HepG2 (cell line): ENCODE results near the gene SLC26A3. TPM values are rescaled to one million over a fixed set of nuclear protein-coding genes. Genes with fewer than 3 reads are reported as not detected.

Experiments
- DNMT3B ChIP-seq: conservative IDR thresholded peaks from 2 replicates; pipeline ENCODE4 v1.6.1; 2016; ENCODE audit warnings: missing biosample characterization, control low read depth
- ERF ChIP-seq: IDR thresholded peaks from 2 replicates; pipeline ENCODE4 v1.6.1; 2018; ENCODE audit warnings: missing biosample characterization, missing genetic modification reagents
- HDAC2 ChIP-seq: sonication (generic); formaldehyde crosslinking; IDR thresholded peaks from 2 replicates; pipeline ENCODE4 v1.4.0; 2020; ENCODE audit warnings: missing genetic modification reagents
- MAFF ChIP-seq: IDR thresholded peaks from 2 replicates; pipeline ENCODE4 v1.6.1; 2011; ENCODE audit warnings: low read depth, low read length, improper control_type of control experiment
- MATR3 ChIP-seq: sonication (generic); formaldehyde crosslinking; IDR thresholded peaks from 2 replicates; pipeline ENCODE4 v1.4.0; 2020; ENCODE audit warnings: missing genetic modification reagents
- NR2F6 ChIP-seq, 2 experiments: IDR thresholded peaks; 2 replicates each; pipeline ENCODE4 v1.6.1; 2016; ENCODE audit warnings: antibody characterized with exemption in 1 of 2, mild to moderate bottlenecking in 1 of 2
- POLR2A ChIP-seq, 2 experiments: IDR thresholded peaks; 2 replicates each; pipeline ENCODE4 v1.6.1; 2011; ENCODE audit warnings: low read depth in 2 of 2, low read length in 2 of 2, mild to moderate bottlenecking in 1 of 2, moderate library complexity in 1 of 2; ENCODE audit not compliant: insufficient read depth in 1 of 2
- PRDM4 ChIP-seq: sonication (generic); formaldehyde crosslinking; IDR thresholded peaks from 2 replicates; pipeline ENCODE4 v1.9.0; 2021; ENCODE audit warnings: missing genetic modification reagents, borderline replicate concordance
- PTBP1 ChIP-seq: fragments of 200-400 bp; formaldehyde crosslinking; IDR thresholded peaks from 2 replicates; pipeline ENCODE4 v1.6.1; 2018; ENCODE audit warnings: low read length, low read depth; ENCODE audit not compliant: poor library complexity, severe bottlenecking
- RARA ChIP-seq: IDR thresholded peaks from 2 replicates; pipeline ENCODE4 v1.6.1; 2016; ENCODE audit warnings: missing genetic modification reagents, missing compliant biosample characterization
- SALL2 ChIP-seq: sonication (generic); formaldehyde crosslinking; IDR thresholded peaks from 2 replicates; pipeline ENCODE4 v1.8.1; 2023; ENCODE audit warnings: mild to moderate bottlenecking, missing genetic modification reagents, inconsistent platforms
- ZBTB37 ChIP-seq: sonication (generic); formaldehyde crosslinking; IDR thresholded peaks from 2 replicates; pipeline ENCODE4 v1.4.0; 2020; ENCODE audit warnings: mild to moderate bottlenecking, missing genetic modification reagents
- ZFP90 ChIP-seq: sonication (generic); formaldehyde crosslinking; IDR thresholded peaks from 2 replicates; pipeline ENCODE4 v1.8.0; 2022; ENCODE audit warnings: missing genetic modification reagents, mild to moderate bottlenecking, inconsistent platforms, borderline replicate concordance
- ZNF224 ChIP-seq: sonication (generic); formaldehyde crosslinking; IDR thresholded peaks from 2 replicates; pipeline ENCODE4 v1.5.0; 2020; ENCODE audit warnings: mild to moderate bottlenecking, missing genetic modification reagents
- ZNF230 ChIP-seq: sonication (generic); formaldehyde crosslinking; IDR thresholded peaks from 2 replicates; pipeline ENCODE4 v1.4.0; 2020; ENCODE audit warnings: mild to moderate bottlenecking, missing genetic modification reagents
- ZNF335 ChIP-seq: sonication (generic); formaldehyde crosslinking; IDR thresholded peaks from 2 replicates; pipeline ENCODE4 v1.4.0; 2020; ENCODE audit warnings: missing genetic modification reagents
- ZNF580 ChIP-seq: IDR thresholded peaks from 2 replicates; pipeline ENCODE4 v1.6.1; 2016; ENCODE audit warnings: low read depth, borderline replicate concordance
- polyA plus RNA-seq, 8 experiments: library from polyadenylated mRNA; depleted of rRNA in 3 of 8; stranded (reverse) in 7 of 8; unstranded in 1 of 8; fragments of >200 nt; fragmentation: Illumina TruSeq in 4 of 8; extraction: Trizol in 4 of 8; gene quantifications; 2 replicates each; pipeline versions ENCODE4 v1.2.1 to v1.2.3, GENCODE V29; 2011 to 2016; ENCODE audit warnings: low read depth in 4 of 8, missing spikeins in 1 of 8, mixed read lengths in 1 of 8; ENCODE audit not compliant: insufficient read depth in 1 of 8
- total RNA-seq, 5 experiments: library from RNA; depleted of rRNA; stranded (reverse); fragments of >200 nt; fragmentation: Illumina TruSeq; extraction: Trizol; gene quantifications; 2 replicates each; pipeline ENCODE4 v1.2.3, GENCODE V29; 2016; ENCODE audit warnings: low read depth in 1 of 5
- TF ChIP-seq, protein P1 (sequence below): sonication (generic); formaldehyde crosslinking; IDR thresholded peaks from 2 replicates; pipeline ENCODE4 v1.8.1; 2023; ENCODE audit warnings: mild to moderate bottlenecking, missing genetic modification reagents
- TF ChIP-seq, protein P2 (sequence below): sonication (generic); formaldehyde crosslinking; IDR thresholded peaks from 2 replicates; pipeline ENCODE4 v1.4.0; 2020; ENCODE audit warnings: mild to moderate bottlenecking, missing genetic modification reagents
- TF ChIP-seq, protein P3 (sequence below): sonication (generic); formaldehyde crosslinking; IDR thresholded peaks from 2 replicates; pipeline ENCODE4 v1.4.0; 2020; ENCODE audit warnings: missing genetic modification reagents

The SLC26A3 gene
- total and polyA plus RNA-seq, 2 of the 13 experiments (the other 11 are each of a cell fraction or from before 2014, with no cell fraction given) = 0.11 to 0.30 TPM

- no peak for TF ChIP-seq ZFP90 (CRISPR knock-in tag)
- peak; percentile 47 for TF ChIP-seq HDAC2 (CRISPR knock-in tag)
- TF ChIP-seq ZNF335 (CRISPR knock-in tag) = peak; percentile 95
- no peak for TF ChIP-seq ZBTB37
- TF ChIP-seq ERF (CRISPR knock-in tag) = 0 out of 2 replicates have a peak, but pooled peaks have one; percentile 27
- TF ChIP-seq, protein P1, sequence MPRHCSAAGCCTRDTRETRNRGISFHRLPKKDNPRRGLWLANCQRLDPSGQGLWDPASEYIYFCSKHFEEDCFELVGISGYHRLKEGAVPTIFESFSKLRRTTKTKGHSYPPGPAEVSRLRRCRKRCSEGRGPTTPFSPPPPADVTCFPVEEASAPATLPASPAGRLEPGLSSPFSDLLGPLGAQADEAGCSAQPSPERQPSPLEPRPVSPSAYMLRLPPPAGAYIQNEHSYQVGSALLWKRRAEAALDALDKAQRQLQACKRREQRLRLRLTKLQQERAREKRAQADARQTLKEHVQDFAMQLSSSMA (CRISPR knock-in tag) = peak; percentile 92
- TF ChIP-seq RARA (CRISPR knock-in tag) = peak; percentile 18; the same call in 1 of the 2 replicates
- 0 out of 2 replicates have a peak, but pooled peaks have one; percentile 47 for TF ChIP-seq SALL2 (CRISPR knock-in tag)
- TF ChIP-seq, protein P2, sequence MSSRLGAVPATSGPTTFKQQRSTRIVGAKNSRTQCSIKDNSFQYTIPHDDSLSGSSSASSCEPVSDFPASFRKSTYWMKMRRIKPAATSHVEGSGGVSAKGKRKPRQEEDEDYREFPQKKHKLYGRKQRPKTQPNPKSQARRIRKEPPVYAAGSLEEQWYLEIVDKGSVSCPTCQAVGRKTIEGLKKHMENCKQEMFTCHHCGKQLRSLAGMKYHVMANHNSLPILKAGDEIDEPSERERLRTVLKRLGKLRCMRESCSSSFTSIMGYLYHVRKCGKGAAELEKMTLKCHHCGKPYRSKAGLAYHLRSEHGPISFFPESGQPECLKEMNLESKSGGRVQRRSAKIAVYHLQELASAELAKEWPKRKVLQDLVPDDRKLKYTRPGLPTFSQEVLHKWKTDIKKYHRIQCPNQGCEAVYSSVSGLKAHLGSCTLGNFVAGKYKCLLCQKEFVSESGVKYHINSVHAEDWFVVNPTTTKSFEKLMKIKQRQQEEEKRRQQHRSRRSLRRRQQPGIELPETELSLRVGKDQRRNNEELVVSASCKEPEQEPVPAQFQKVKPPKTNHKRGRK (CRISPR knock-in tag) = no peak
- no peak; the same call in 1 of the 2 replicates for TF ChIP-seq ZNF580 (CRISPR knock-in tag)
- TF ChIP-seq ZNF230 (CRISPR knock-in tag) = peak; percentile 71; the same call in 1 of the 2 replicates
- TF ChIP-seq, protein P3, sequence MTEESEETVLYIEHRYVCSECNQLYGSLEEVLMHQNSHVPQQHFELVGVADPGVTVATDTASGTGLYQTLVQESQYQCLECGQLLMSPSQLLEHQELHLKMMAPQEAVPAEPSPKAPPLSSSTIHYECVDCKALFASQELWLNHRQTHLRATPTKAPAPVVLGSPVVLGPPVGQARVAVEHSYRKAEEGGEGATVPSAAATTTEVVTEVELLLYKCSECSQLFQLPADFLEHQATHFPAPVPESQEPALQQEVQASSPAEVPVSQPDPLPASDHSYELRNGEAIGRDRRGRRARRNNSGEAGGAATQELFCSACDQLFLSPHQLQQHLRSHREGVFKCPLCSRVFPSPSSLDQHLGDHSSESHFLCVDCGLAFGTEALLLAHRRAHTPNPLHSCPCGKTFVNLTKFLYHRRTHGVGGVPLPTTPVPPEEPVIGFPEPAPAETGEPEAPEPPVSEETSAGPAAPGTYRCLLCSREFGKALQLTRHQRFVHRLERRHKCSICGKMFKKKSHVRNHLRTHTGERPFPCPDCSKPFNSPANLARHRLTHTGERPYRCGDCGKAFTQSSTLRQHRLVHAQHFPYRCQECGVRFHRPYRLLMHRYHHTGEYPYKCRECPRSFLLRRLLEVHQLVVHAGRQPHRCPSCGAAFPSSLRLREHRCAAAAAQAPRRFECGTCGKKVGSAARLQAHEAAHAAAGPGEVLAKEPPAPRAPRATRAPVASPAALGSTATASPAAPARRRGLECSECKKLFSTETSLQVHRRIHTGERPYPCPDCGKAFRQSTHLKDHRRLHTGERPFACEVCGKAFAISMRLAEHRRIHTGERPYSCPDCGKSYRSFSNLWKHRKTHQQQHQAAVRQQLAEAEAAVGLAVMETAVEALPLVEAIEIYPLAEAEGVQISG (CRISPR knock-in tag) = peak; percentile 94
- TF ChIP-seq DNMT3B = peak; percentile 80
- peak; percentile 83 for TF ChIP-seq POLR2A (IDR thresholded peaks at IDR 0.05; ENCODE audit: insufficient read depth in 1 of 2, low read depth in 2 of 2, low read length in 2 of 2)
- peak; percentile 17; the same call in 1 of the 2 replicates for TF ChIP-seq ZNF224
- TF ChIP-seq NR2F6 (IDR thresholded peaks at IDR 0.05) = no peak
- TF ChIP-seq NR2F6 (CRISPR knock-in tag; IDR thresholded peaks at IDR 0.05) = peak; percentile 77; the same call in 1 of the 2 replicates
- TF ChIP-seq PTBP1 = no peak
- TF ChIP-seq MAFF = no peak
- TF ChIP-seq MATR3 (CRISPR knock-in tag) = no peak
- TF ChIP-seq PRDM4 (CRISPR knock-in tag) = no peak
Observed at GRCh38 chr7:107743567-107744344, 59.3 kb downstream of the SLC26A3 start, which contains the start of gene CBLL1 (continued).
